HG03378 (cell line): ENCODE results near the gene AICDA.
"Not testable (repeated sequence)": the region's sequence is repeated elsewhere in the genome, so short reads cannot be mapped to it uniquely, and the experiment has no call there.

Source experiments
- ATAC-seq: cut with Tn5 transposase; IDR thresholded peaks from one replicate; pipeline ENCODE4 v1.9.1; 2021; ENCODE audit warnings: mild to moderate bottlenecking, moderate library complexity; ENCODE audit not compliant: unreplicated experiment

The AICDA gene

GRCh38 chr12:8615206-8615605, 2.5 kb upstream of the AICDA start:
- ATAC-seq = no peak

- ATAC-seq = not testable (repeated sequence)
These were observed 1.2 kb upstream of the AICDA start for GRCh38 chr12:8613881-8614280.

GRCh38 chr12:8609061-8609570, 3.5 kb downstream of the AICDA start:
- ATAC-seq = no peak

GRCh38 chr12:8606890-8607289, 5.8 kb downstream of the AICDA start:
- ATAC-seq = no peak

GRCh38 chr12:8605057-8605456, 7.6 kb downstream of the AICDA start:
- no peak for ATAC-seq

GRCh38 chr12:8603856-8604255, 8.8 kb downstream of the AICDA start:
- no peak for ATAC-seq

GRCh38 chr12:8603286-8603685, 9.4 kb downstream of the AICDA start:
- no peak for ATAC-seq

GRCh38 chr12:8596561-8596960, 16.1 kb downstream of the AICDA start:
- no peak for ATAC-seq

- ATAC-seq = no peak
These were observed 18.6 kb downstream of the AICDA start for GRCh38 chr12:8594072-8594471.

- ATAC-seq = no peak
These were observed 19.4 kb downstream of the AICDA start for GRCh38 chr12:8593246-8593645.

GRCh38 chr12:8590842-8591545, 21.7 kb downstream of the AICDA start:
- ATAC-seq = peak; percentile 62

- ATAC-seq = no peak
These were observed 23.0 kb downstream of the AICDA start for GRCh38 chr12:8589679-8590078.

- ATAC-seq = not testable (repeated sequence)
These were observed 28.2 kb downstream of the AICDA start for GRCh38 chr12:8584478-8584877.

GRCh38 chr12:8584004-8584403, 28.7 kb downstream of the AICDA start:
- no peak for ATAC-seq

GRCh38 chr12:8581098-8581784, 31.4 kb downstream of the AICDA start:
- no peak for ATAC-seq

- ATAC-seq = no peak
These were observed 34.8 kb downstream of the AICDA start for GRCh38 chr12:8577879-8578278.

- ATAC-seq = no peak
These were observed 40.2 kb downstream of the AICDA start for GRCh38 chr12:8572507-8572906.

- ATAC-seq = no peak
These were observed 46.1 kb downstream of the AICDA start for GRCh38 chr12:8566525-8566924.

GRCh38 chr12:8566052-8566451, 46.6 kb downstream of the AICDA start:
- ATAC-seq = not testable (repeated sequence)

- no peak for ATAC-seq
These were observed 48.0 kb downstream of the AICDA start for GRCh38 chr12:8564656-8565055.

GRCh38 chr12:8563356-8563755, 49.3 kb downstream of the AICDA start:
- ATAC-seq = no peak

GRCh38 chr12:8562310-8562709, 50.3 kb downstream of the AICDA start:
- no peak for ATAC-seq
